Cardiac fibroblast (primary cell): ENCODE measurements around the gene TUBGCP6.

ENCODE experiments used
- DNase-seq, 2 donors: peaks; one replicate each; pipeline versions ENCODE4 v3.0.0 to v3.0.0-alpha.2; 2010; ENCODE audit warnings: low read depth in 2 of 2
- H3K4me3 ChIP-seq, 2 donors: replicated peaks in 1 of 2; 1 replicate in 1 of 2; 2 replicates in 1 of 2; pipeline ENCODE4 v1.5.1; 2011; ENCODE audit warnings: low read depth in 2 of 2, low read length in 2 of 2, mild to moderate bottlenecking in 2 of 2, moderate library complexity in 1 of 2
- TF ChIP-seq, protein P1 (sequence below): IDR thresholded peaks from one replicate; pipeline ENCODE4 v1.5.1; 2011; ENCODE audit warnings: low read depth, mild to moderate bottlenecking, low read length, inconsistent platforms

The TUBGCP6 gene

DNA sequence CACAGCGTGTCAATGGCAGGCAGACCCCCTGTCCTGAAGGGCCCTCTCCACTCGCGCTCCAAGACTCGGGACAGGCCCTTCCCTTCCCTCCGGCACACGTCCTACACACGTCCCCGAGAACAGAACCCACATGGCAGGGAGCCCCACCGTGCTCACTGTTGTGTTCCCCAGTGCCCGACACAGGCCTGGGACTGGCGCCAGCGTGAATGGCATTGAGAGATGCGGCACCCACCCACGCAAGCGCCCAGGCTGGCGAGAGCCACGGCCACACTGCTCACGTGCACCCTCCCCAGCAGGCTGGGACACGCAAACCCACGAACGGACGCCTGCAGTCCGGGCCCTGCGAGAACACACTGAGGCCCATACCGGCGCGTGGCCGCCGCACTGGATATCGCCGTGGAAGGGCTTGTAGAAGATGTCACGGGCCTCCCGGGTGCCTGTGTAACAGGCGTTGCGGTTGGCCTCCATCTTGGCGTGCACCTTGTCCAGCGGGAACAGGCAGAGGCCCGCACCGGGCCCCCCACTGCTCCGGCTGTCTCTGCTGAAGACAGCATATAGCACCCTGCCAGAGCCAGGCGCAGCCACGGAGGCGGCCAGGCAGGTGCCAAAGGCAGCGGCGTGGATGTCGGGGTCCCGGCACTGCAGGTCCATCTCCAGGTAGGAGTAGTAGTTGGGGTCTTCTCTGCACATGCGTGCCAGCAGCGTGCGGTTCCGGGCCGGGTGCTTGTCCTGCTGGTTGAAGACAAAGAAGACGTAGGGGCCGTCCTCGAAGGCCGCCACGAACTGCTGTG is 44.5 kb upstream of the TUBGCP6 start:
- DNase-seq = no peak
- TF ChIP-seq, protein P1, sequence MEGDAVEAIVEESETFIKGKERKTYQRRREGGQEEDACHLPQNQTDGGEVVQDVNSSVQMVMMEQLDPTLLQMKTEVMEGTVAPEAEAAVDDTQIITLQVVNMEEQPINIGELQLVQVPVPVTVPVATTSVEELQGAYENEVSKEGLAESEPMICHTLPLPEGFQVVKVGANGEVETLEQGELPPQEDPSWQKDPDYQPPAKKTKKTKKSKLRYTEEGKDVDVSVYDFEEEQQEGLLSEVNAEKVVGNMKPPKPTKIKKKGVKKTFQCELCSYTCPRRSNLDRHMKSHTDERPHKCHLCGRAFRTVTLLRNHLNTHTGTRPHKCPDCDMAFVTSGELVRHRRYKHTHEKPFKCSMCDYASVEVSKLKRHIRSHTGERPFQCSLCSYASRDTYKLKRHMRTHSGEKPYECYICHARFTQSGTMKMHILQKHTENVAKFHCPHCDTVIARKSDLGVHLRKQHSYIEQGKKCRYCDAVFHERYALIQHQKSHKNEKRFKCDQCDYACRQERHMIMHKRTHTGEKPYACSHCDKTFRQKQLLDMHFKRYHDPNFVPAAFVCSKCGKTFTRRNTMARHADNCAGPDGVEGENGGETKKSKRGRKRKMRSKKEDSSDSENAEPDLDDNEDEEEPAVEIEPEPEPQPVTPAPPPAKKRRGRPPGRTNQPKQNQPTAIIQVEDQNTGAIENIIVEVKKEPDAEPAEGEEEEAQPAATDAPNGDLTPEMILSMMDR = no peak
- no peak overlapping the region for H3K4me3 ChIP-seq

DNA sequence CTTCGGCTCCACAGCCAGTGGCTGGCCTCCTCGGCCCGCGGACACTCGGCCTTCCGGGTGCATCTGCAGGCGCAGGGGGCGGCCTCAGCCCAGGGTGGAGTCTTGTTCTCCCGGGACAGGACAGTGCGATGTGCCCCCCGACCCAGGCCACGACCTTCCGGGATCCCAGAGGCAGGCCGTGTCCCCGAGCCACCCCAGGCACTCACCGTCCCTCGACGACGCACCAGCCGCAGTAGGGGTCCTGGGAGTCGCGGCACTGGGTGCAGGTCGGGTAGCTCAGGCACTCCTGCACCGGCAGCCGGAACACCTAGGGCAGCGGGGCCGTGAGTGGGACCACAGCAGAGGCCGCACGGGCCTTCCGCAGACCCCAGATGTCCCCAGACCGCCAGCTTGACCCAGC is 42.9 kb upstream of the TUBGCP6 start:
- no peak for DNase-seq
- TF ChIP-seq, protein P1 = no peak
- no peak overlapping the region for H3K4me3 ChIP-seq

DNA sequence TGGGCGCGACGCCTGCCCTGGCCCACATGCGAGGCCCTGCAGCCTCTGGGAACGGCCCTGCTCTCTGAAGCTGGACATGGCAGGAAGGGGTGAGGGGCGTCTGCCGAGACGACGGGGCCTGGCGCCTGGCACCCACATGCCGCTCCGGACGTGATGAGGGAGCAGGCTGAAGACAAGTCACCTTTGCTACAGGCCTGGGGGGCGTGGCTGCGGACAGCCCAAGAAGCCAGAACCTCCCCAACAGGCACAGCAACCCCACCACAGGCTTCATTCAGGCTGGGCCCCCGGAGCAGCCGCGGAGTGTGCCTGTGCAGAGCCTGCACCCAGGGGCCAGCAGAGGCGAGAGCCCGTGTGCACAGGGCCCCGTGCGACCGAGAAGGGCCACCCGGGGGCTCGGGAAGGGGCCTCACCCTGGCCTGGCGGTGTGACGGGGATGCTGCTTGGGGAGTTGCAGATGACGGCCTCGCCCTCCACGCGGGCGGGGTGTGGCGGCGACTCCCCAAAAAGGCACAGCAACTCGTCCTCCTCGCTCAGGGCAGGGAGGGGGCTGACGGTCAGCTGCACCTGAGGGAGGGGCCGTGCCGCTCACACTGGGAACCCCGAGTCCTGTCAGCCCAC is 42.0 kb upstream of the TUBGCP6 start:
- TF ChIP-seq, protein P1 = no peak
- no peak for DNase-seq

DNA sequence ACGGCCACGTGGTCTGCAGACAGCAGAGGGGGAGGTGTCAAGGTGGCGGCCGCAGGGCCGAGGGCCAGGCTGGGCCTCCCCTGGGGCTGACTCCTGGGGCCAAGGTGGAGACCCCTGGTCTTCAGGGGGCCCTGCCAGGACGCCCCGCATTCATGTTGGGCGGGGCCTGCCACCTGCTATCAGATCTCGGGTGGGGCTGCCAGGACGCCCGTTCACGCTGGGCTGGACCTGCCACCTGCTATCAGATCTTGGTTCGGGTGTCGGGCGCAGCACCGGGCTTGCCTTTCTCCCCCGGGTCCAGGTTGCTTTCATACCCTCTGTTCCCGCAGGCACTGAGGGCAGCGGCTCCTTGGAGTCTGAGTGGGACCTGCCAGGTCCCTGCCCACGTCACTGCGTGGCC is 41.5 kb upstream of the TUBGCP6 start:
- DNase-seq = no peak
- no peak overlapping the region for H3K4me3 ChIP-seq
- TF ChIP-seq, protein P1 = no peak

More for the DNA sequence above, 42.0 kb upstream of the TUBGCP6 start:
- no peak overlapping the region for H3K4me3 ChIP-seq

DNA sequence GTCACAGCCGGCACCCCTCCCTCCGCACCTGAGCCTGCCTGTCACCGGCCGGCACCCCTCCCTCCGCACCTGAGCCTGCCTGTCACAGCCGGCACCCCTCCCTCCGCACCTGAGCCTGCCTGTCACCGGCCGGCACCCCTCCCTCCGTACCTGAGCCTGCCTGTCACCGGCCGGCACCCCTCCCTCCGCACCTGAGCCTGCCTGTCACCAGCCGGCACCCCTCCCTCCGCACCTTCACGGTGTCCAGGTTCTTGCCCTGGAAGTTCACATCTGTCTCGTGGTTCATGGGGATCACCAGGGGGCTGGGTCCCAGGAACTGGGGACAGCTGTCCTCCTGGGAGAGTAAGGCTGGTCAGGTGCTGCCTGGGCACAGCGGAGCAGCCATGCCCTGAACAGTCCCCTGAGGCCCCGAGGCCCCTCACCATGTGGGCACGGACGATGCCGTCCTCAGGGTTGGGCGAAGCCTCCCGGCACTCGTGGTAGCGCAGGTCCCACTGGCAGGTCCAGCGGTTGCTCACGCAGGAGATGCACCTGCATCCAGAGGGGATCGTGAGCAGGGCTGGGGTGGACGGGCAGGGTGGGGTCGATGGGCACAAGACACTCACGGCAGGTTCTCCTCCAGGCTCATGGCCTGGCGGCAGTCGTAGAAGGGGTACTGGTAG is 40.9 kb upstream of the TUBGCP6 start:
- H3K4me3 ChIP-seq = no peak overlapping the region
- no peak for DNase-seq
- TF ChIP-seq, protein P1 = no peak

DNA sequence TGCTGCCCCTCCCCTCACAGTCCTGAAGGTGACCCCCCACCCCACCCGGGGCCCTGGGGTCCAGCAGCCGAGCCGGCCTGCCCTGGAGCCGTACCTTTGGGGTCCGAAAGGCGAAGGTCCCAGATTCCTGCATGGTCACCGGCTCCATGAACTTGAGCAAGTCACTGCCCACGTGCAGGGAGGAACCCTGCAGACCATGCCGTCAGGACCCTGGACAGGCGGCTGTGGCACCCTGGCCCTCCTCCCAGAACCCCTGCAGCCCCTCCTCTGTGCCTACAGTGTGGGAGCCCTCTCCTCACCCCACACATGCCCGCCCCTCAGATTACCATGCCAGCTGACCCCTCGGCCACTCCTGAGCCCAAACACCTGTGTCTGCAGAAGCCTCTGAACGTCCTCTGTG is 39.7 kb upstream of the TUBGCP6 start:
- TF ChIP-seq, protein P1 = no peak
- H3K4me3 ChIP-seq = no peak overlapping the region
- DNase-seq = no peak
